Prostate gland (tissue), 2 donors: ENCODE data around the gene OR10A5. TPM values are rescaled to one million over a fixed set of nuclear protein-coding genes. Genes with fewer than 3 reads are reported as not detected.

ENCODE experiments used
- DNase-seq: peaks from one replicate; pipeline ENCODE4 v3.0.0-alpha.2; 2019; ENCODE audit warnings: low spot score
- H3K27ac ChIP-seq, 2 donors: fragments of 200-600 bp; sonication (generic); 2 replicates each; pipeline ENCODE4 v1.5.1; 2017 to 2019
- H3K27me3 ChIP-seq: fragments of 200-600 bp; sonication (generic); replicated peaks from 2 replicates; pipeline ENCODE4 v1.5.1; 2019; ENCODE audit not compliant: insufficient read depth
- H3K36me3 ChIP-seq, 2 donors: fragments of 200-600 bp; sonication (generic); 1 replicate in 1 of 2; 2 replicates in 1 of 2; pipeline versions ENCODE4 v1.5.1 to v1.8.1; 2017 to 2019
- H3K4me1 ChIP-seq: fragments of 200-600 bp; sonication (generic); replicated peaks from 2 replicates; pipeline ENCODE4 v1.5.1; 2019
- H3K4me3 ChIP-seq, 2 donors: fragments of 200-600 bp; sonication (generic); 2 replicates each; pipeline ENCODE4 v1.5.1; 2017 to 2019
- H3K9me3 ChIP-seq: fragments of 200-600 bp; sonication (generic); 2 replicates; pipeline ENCODE4 v1.5.1; 2017
- CTCF ChIP-seq, 4 experiments: fragments of 200-600 bp in 2 of 4; fragments of 450-650 bp in 2 of 4; sonication (generic) in 2 of 4; IDR thresholded peaks; 1 replicate in 3 of 4; 2 replicates in 1 of 4; pipeline ENCODE4 v1.5.1; 2016 to 2019; ENCODE audit warnings: antibody characterized with exemption in 4 of 4, mild to moderate bottlenecking in 2 of 4, moderate library complexity in 2 of 4
- POLR2A ChIP-seq: fragments of 450-650 bp; IDR thresholded peaks from one replicate; pipeline ENCODE4 v1.6.1; 2016; ENCODE audit warnings: antibody characterized with exemption, mild to moderate bottlenecking
- POLR2AphosphoS5 ChIP-seq: sonication (generic); formaldehyde crosslinking; IDR thresholded peaks from one replicate; pipeline ENCODE4 v1.6.1; 2017; ENCODE audit warnings: antibody characterized with exemption
- WGBS: methylation state at CpG from one replicate; pipeline ENCODE4 v1.1.5; 2018; 5-methylcytosine and 5-hydroxymethylcytosine counted together
- intact Hi-C: fragments of 100-400 bp; cut with DNase I; formaldehyde crosslinking; loops from one replicate; pipeline ENCODE4 v1.14.2; 2022
- total RNA-seq, 2 donors: library from RNA; depleted of rRNA; stranded (reverse); fragments of >200 nt; gene quantifications; one replicate each; pipeline ENCODE4 v1.1.0, GENCODE V29; 2016

OR10A5 gene
- total RNA-seq, 2 donors from 2014 or later = not detected

GRCh38 chr11:6817694-6818093 is 27.8 kb upstream of the OR10A5 start:
- H3K4me1 ChIP-seq = no peaks in the 10 kb centered on the region
- no peak for DNase-seq
- TF ChIP-seq POLR2A (no peak), CTCF (IDR thresholded peaks at IDR 0.05) (no peak), POLR2AphosphoS5 (no peak)
- intact Hi-C loops = no loop called here
- 52% methylated on average over 1 of the region's 1 CpG for WGBS
- no peak overlapping the region for H3K4me3 ChIP-seq
- no peaks in the 10 kb centered on the region for H3K36me3 ChIP-seq
- H3K27ac ChIP-seq = no peak overlapping the region
- H3K27me3 ChIP-seq = no peaks in the 10 kb centered on the region
- no peaks in the 10 kb centered on the region for H3K9me3 ChIP-seq

- Histone ChIP-seq H3K27ac (no peak overlapping the region), H3K4me1 (no peaks in the 10 kb centered on the region), H3K9me3 (no peaks in the 10 kb centered on the region), H3K27me3 (no peaks in the 10 kb centered on the region), H3K36me3 (no peaks in the 10 kb centered on the region), H3K4me3 (no peak overlapping the region)
- WGBS = 90% methylated on average over 5 of the region's 5 CpGs
- DNase-seq = no peak
- TF ChIP-seq POLR2A (no peak), CTCF (IDR thresholded peaks at IDR 0.05) (no peak), POLR2AphosphoS5 (no peak)
- intact Hi-C loops = no loop called here
Observed at GRCh38 chr11:6818967-6819366, 26.5 kb upstream of the OR10A5 start.

- H3K27ac ChIP-seq = no peak overlapping the region
- no peak overlapping the region for H3K4me3 ChIP-seq
- no peak for DNase-seq
- no peaks in the 10 kb centered on the region for H3K36me3 ChIP-seq
- no peak for TF ChIP-seq CTCF (IDR thresholded peaks at IDR 0.05)
- TF ChIP-seq POLR2AphosphoS5 = no peak
- no peak for TF ChIP-seq POLR2A
- intact Hi-C loops = no loop called here
- no peaks in the 10 kb centered on the region for H3K4me1 ChIP-seq
- H3K27me3 ChIP-seq = no peaks in the 10 kb centered on the region
- no peaks in the 10 kb centered on the region for H3K9me3 ChIP-seq
- 52% methylated on average over 5 of the region's 5 CpGs for WGBS
Observed at GRCh38 chr11:6824136-6824823, 21.2 kb upstream of the OR10A5 start.

- Histone ChIP-seq H3K4me1 (no peaks in the 10 kb centered on the region), H3K36me3 (no peaks in the 10 kb centered on the region), H3K9me3 (no peaks in the 10 kb centered on the region), H3K4me3 (no peak overlapping the region), H3K27ac (no peak overlapping the region), H3K27me3 (no peaks in the 10 kb centered on the region)
- no peak for DNase-seq
- 70% methylated on average over 7 of the region's 7 CpGs for WGBS
- intact Hi-C loops = no loop called here
- TF ChIP-seq CTCF (IDR thresholded peaks at IDR 0.05) = no peak
- TF ChIP-seq POLR2AphosphoS5 = no peak
Observed at GRCh38 chr11:6825231-6825744, 20.2 kb upstream of the OR10A5 start.

- intact Hi-C loops = no loop called here
- no peak for TF ChIP-seq POLR2A
- TF ChIP-seq POLR2AphosphoS5 = no peak
- no peak for TF ChIP-seq CTCF (IDR thresholded peaks at IDR 0.05)
- Histone ChIP-seq H3K4me3 (no peak overlapping the region), H3K9me3 (no peaks in the 10 kb centered on the region), H3K4me1 (no peaks in the 10 kb centered on the region), H3K27ac (no peak overlapping the region), H3K27me3 (no peaks in the 10 kb centered on the region), H3K36me3 (no peaks in the 10 kb centered on the region)
- no peak for DNase-seq
- WGBS = 77% methylated on average over 1 of the region's 1 CpG
Observed at GRCh38 chr11:6828103-6828502, 17.4 kb upstream of the OR10A5 start.
